PC-9 (cell line): Measurements from ENCODE around the gene RIMS4.

Source experiments
- EZH2 ChIP-seq: fragments of 200-600 bp; sonication (generic); IDR thresholded peaks from 2 replicates; pipeline ENCODE4 v1.8.0; 2017; ENCODE audit warnings: antibody characterized with exemption, low read depth
- TF ChIP-seq, protein P1 (sequence below): fragments of 200-600 bp; sonication (generic); conservative IDR thresholded peaks from 2 replicates; pipeline ENCODE4 v1.6.1; 2017; ENCODE audit warnings: mixed run types, antibody characterized with exemption, mild to moderate bottlenecking, moderate library complexity

DNA sequence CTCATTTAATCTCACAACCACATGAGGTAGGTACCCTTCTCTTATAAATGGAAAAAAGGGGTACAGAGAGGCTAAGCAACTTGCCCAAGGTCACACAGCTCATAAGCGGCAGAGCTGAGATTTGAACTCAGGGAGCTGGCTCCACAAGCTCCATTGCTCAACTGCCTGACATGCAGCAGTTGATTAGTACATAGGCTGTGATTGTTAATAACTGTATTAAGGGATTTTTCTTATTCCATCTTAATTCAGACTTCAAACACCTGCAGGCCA is 88.6 kb downstream of the RIMS4 start:
- TF ChIP-seq, protein P1, sequence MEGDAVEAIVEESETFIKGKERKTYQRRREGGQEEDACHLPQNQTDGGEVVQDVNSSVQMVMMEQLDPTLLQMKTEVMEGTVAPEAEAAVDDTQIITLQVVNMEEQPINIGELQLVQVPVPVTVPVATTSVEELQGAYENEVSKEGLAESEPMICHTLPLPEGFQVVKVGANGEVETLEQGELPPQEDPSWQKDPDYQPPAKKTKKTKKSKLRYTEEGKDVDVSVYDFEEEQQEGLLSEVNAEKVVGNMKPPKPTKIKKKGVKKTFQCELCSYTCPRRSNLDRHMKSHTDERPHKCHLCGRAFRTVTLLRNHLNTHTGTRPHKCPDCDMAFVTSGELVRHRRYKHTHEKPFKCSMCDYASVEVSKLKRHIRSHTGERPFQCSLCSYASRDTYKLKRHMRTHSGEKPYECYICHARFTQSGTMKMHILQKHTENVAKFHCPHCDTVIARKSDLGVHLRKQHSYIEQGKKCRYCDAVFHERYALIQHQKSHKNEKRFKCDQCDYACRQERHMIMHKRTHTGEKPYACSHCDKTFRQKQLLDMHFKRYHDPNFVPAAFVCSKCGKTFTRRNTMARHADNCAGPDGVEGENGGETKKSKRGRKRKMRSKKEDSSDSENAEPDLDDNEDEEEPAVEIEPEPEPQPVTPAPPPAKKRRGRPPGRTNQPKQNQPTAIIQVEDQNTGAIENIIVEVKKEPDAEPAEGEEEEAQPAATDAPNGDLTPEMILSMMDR = no peak
- no peak for TF ChIP-seq EZH2
